PFSK-1 (cell line): ENCODE data around the gene ANK2.

Experiments
- FOXP2 ChIP-seq: optimal IDR thresholded peaks from 2 replicates; pipeline ENCODE3; 2011; ENCODE audit warnings: borderline replicate concordance, control low read depth, inconsistent platforms; ENCODE audit not compliant: insufficient read depth; ENCODE audit errors: extremely low read length, extremely low read depth
- POLR2AphosphoS5 ChIP-seq: IDR thresholded peaks from 2 replicates; pipeline ENCODE4 v1.6.1; 2012; ENCODE audit warnings: low read depth, mild to moderate bottlenecking, control low read depth, low read length, moderate library complexity
- REST ChIP-seq, 2 experiments: IDR thresholded peaks; 2 replicates each; pipeline versions ENCODE4 v1.6.1 to v1.8.0; 2011 to 2012; ENCODE audit warnings: low read depth in 2 of 2, low read length in 2 of 2, control low read depth in 1 of 2, inconsistent platforms in 1 of 2, mild to moderate bottlenecking in 1 of 2, moderate library complexity in 1 of 2; ENCODE audit not compliant: insufficient read depth in 1 of 2
- SIN3A ChIP-seq: IDR thresholded peaks from 2 replicates; pipeline ENCODE4 v1.6.1; 2012; ENCODE audit warnings: mild to moderate bottlenecking, low read length, moderate library complexity, borderline replicate concordance; ENCODE audit not compliant: insufficient read depth
- TAF1 ChIP-seq: IDR thresholded peaks from 2 replicates; pipeline ENCODE4 v1.6.1; 2012; ENCODE audit warnings: low read length, control low read depth, borderline replicate concordance; ENCODE audit not compliant: insufficient read depth

Gene ANK2

GRCh38 chr4:113094802-113095201 lies 45.3 kb downstream of the ANK2 start:
- TF ChIP-seq REST (IDR thresholded peaks at IDR 0.05; ENCODE audit: insufficient read depth in 1 of 2, low read depth in 2 of 2, low read length in 2 of 2) (no peak), TAF1 (no peak), FOXP2 (no peak), POLR2AphosphoS5 (no peak)

GRCh38 chr4:113101669-113102068 lies 52.2 kb downstream of the ANK2 start:
- TF ChIP-seq SIN3A, result no peak
- no peak for TF ChIP-seq REST (IDR thresholded peaks at IDR 0.05; ENCODE audit: insufficient read depth in 1 of 2, low read depth in 2 of 2, low read length in 2 of 2)
- no peak for TF ChIP-seq TAF1
- TF ChIP-seq POLR2AphosphoS5, result no peak
- no peak for TF ChIP-seq FOXP2

GRCh38 chr4:113103556-113103955 lies 54.1 kb downstream of the ANK2 start:
- TF ChIP-seq TAF1 (no peak), POLR2AphosphoS5 (no peak)

- TF ChIP-seq POLR2AphosphoS5 (no peak), SIN3A (no peak), FOXP2 (no peak), TAF1 (no peak), REST (IDR thresholded peaks at IDR 0.05; ENCODE audit: insufficient read depth in 1 of 2, low read depth in 2 of 2, low read length in 2 of 2) (no peak)
Measured at GRCh38 chr4:113106108-113106507, 56.7 kb downstream of the ANK2 start.

GRCh38 chr4:113109106-113109718 lies 59.8 kb downstream of the ANK2 start:
- no peak for TF ChIP-seq POLR2AphosphoS5
- no peak for TF ChIP-seq FOXP2
- TF ChIP-seq REST (IDR thresholded peaks at IDR 0.05; ENCODE audit: insufficient read depth in 1 of 2, low read depth in 2 of 2, low read length in 2 of 2), result no peak
- no peak for TF ChIP-seq TAF1
- TF ChIP-seq SIN3A, result no peak
